Measurements from ENCODE around the gene BIN1.

Gene BIN1

GRCh38 chr2:127001751-127002150, 105.2 kb downstream of the BIN1 start:
- no peaks in the 10 kb centered on the region for H3K27me3 ChIP-seq (ENCODE audit: control insufficient read depth in 1 of 2, insufficient read depth in 2 of 2, low read length in 2 of 2)
- H3K36me3 ChIP-seq (ENCODE audit: control insufficient read depth in 2 of 2, insufficient read depth in 2 of 2, low read length in 2 of 2): no peaks in the 10 kb centered on the region
- H3K9me3 ChIP-seq (ENCODE audit: control insufficient read depth in 2 of 2, low read length in 2 of 2): no peaks in the 10 kb centered on the region
- H3K4me3 ChIP-seq (ENCODE audit: low read length in 2 of 2): no peak overlapping the region
- no peaks in the 10 kb centered on the region for H3K4me1 ChIP-seq (ENCODE audit: control insufficient read depth, insufficient read depth, low read length)
- no peak overlapping the region for H3K9ac ChIP-seq (ENCODE audit: low read length in 2 of 2)
- H3K27ac ChIP-seq (ENCODE audit: low read length): no peak overlapping the region

DNA sequence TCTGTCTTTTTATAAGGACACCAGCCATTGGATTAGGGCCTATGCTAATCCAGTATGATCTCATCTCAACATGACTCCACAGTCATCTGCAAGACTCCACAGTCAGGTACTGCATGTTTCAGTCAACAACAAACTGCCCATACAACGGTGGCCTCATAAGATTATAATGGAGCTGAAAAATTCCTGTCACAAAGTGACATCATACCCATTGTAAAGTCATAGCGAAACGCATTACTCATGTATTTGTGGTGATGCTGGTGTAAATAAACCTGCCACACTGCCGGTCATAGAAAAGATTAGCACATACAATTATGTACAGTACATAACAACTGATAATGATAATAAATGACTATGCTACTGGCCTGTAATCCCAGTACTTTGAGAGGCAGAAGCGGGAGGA, 106.0 kb downstream of the BIN1 start:
- H3K27ac ChIP-seq (ENCODE audit: low read length): no peak overlapping the region
- no peak overlapping the region for H3K4me3 ChIP-seq (ENCODE audit: low read length in 2 of 2)
- H3K27me3 ChIP-seq (ENCODE audit: control insufficient read depth in 1 of 2, insufficient read depth in 2 of 2, low read length in 2 of 2): no peaks in the 10 kb centered on the region
- no peaks in the 10 kb centered on the region for H3K9me3 ChIP-seq (ENCODE audit: control insufficient read depth in 2 of 2, low read length in 2 of 2)
- H3K9ac ChIP-seq (ENCODE audit: low read length in 2 of 2): no peak overlapping the region
- no peaks in the 10 kb centered on the region for H3K4me1 ChIP-seq (ENCODE audit: control insufficient read depth, insufficient read depth, low read length)
- H3K36me3 ChIP-seq (ENCODE audit: control insufficient read depth in 2 of 2, insufficient read depth in 2 of 2, low read length in 2 of 2): no peaks in the 10 kb centered on the region

GRCh38 chr2:127000194-127000593, 106.8 kb downstream of the BIN1 start:
- H3K27me3 ChIP-seq (ENCODE audit: control insufficient read depth in 1 of 2, insufficient read depth in 2 of 2, low read length in 2 of 2): no peaks in the 10 kb centered on the region
- no peaks in the 10 kb centered on the region for H3K36me3 ChIP-seq (ENCODE audit: control insufficient read depth in 2 of 2, insufficient read depth in 2 of 2, low read length in 2 of 2)
- no peak overlapping the region for H3K27ac ChIP-seq (ENCODE audit: low read length)
- H3K4me3 ChIP-seq (ENCODE audit: low read length in 2 of 2): no peak overlapping the region
- H3K4me1 ChIP-seq (ENCODE audit: control insufficient read depth, insufficient read depth, low read length): no peaks in the 10 kb centered on the region
- no peak overlapping the region for H3K9ac ChIP-seq (ENCODE audit: low read length in 2 of 2)
- no peaks in the 10 kb centered on the region for H3K9me3 ChIP-seq (ENCODE audit: control insufficient read depth in 2 of 2, low read length in 2 of 2)

DNA sequence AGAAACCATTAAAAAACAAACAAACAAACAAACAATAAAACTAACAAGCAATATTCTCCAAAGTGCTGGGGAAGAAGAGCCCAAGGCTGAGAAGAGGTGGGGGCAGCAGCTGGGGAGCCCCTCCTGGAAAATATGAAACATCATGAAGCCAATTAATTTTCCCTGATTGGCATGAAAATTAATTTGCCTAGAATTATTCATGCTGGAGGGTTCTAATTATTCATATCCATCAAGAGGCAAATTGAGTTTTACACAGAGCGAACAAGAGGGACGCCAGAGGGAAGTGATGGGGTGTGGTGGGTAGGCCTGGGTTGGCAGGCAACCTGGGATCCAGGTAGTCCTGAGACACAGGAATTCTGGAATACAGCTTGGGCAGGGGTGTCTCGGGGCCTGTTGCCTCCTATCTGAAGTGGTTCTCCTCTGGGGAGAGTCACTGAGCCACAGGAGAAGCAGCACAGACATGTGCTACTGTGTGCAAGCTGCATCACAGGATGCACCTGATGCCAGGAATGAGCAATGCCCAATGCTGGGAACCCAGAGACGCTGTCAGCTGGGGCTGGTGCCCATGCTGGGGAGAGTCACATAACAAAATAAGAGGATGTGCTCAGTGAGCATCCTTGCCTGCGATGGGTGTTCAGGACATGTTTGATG, 107.7 kb downstream of the BIN1 start:
- no peak overlapping the region for H3K9ac ChIP-seq (ENCODE audit: low read length in 2 of 2)
- H3K9me3 ChIP-seq (ENCODE audit: control insufficient read depth in 2 of 2, low read length in 2 of 2): no peaks in the 10 kb centered on the region
- H3K4me3 ChIP-seq (ENCODE audit: low read length in 2 of 2): no peak overlapping the region
- H3K4me1 ChIP-seq (ENCODE audit: control insufficient read depth, insufficient read depth, low read length): no peaks in the 10 kb centered on the region
- no peaks in the 10 kb centered on the region for H3K36me3 ChIP-seq (ENCODE audit: control insufficient read depth in 2 of 2, insufficient read depth in 2 of 2, low read length in 2 of 2)
- no peaks in the 10 kb centered on the region for H3K27me3 ChIP-seq (ENCODE audit: control insufficient read depth in 1 of 2, insufficient read depth in 2 of 2, low read length in 2 of 2)
- no peak overlapping the region for H3K27ac ChIP-seq (ENCODE audit: low read length)

DNA sequence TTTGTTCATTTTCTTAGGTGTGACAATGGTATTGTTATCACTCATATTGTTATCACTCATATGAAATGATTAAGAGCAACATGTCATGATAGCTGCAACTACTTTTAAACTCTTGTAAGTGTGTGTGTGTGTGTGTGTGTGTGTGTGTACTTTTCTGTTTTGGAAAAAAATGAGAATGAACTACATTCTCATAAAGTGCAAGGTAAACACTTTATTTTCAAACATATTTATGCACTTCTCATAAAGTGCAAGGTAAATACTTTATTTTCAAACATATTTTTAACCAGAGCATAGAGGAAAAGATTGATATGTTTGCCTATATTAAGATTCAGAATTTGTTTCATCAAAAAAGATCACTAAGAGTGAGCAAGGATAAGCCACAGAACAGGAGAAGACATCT, 108.5 kb downstream of the BIN1 start:
- H3K9ac ChIP-seq (ENCODE audit: low read length in 2 of 2): no peak overlapping the region
- no peaks in the 10 kb centered on the region for H3K36me3 ChIP-seq (ENCODE audit: control insufficient read depth in 2 of 2, insufficient read depth in 2 of 2, low read length in 2 of 2)

More for the DNA sequence above, 108.5 kb downstream of the BIN1 start:
- H3K4me1 ChIP-seq (ENCODE audit: control insufficient read depth, insufficient read depth, low read length): no peaks in the 10 kb centered on the region
- H3K4me3 ChIP-seq (ENCODE audit: low read length in 2 of 2): no peak overlapping the region
- no peaks in the 10 kb centered on the region for H3K9me3 ChIP-seq (ENCODE audit: control insufficient read depth in 2 of 2, low read length in 2 of 2)
- no peaks in the 10 kb centered on the region for H3K27me3 ChIP-seq (ENCODE audit: control insufficient read depth in 1 of 2, insufficient read depth in 2 of 2, low read length in 2 of 2)
- H3K27ac ChIP-seq (ENCODE audit: low read length): no peak overlapping the region
